GM21423 (cell line): ENCODE results near the gene TRIM69.

ENCODE experiments used
- ATAC-seq: cut with Tn5 transposase; IDR thresholded peaks from one replicate; pipeline ENCODE4 v1.9.1; 2021; ENCODE audit warnings: mild to moderate bottlenecking, moderate library complexity; ENCODE audit not compliant: unreplicated experiment

TRIM69 gene

DNA sequence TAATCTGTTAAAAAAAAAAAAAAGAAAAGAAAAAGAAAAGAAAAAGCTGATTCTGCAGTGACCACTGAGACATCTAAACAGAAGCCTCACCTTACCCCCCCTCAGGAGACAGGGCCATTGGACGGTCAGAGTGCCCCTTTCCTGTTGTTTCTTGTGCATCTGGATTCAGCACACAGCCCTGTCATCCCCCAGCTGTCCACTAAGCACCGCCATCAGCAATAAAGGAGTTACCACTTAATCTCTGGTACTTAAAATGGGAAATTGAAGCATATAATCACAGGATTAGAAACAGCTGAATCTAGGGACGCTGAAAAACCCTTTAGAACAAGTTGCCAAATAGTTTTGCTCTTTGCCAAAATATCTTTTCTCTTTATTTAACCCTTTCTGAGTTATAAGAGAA, 62.5 kb downstream of the TRIM69 start:
- no peak for ATAC-seq

- no peak for ATAC-seq
Observed at GRCh38 chr15:44801364-44801763, 65.0 kb downstream of the TRIM69 start.

DNA sequence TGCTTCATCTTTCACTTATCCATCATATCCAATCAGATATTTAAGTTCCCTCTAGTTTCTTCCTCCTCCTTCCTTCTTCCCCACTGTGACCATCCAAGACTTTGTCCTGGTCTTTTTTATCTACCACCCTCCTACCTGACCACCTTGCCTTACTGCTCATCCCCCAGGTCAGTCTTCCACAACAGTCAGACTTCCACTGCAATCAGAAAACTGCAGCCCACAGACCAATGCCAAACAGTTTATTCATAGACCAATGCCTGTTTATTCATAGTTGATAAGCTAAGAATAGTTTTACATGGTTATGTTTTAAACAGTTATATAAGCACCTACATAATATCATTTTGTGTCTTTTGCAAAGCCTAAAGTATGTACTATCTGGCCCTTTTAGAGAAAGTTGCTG, 65.5 kb downstream of the TRIM69 start:
- ATAC-seq = no peak

- no peak for ATAC-seq
Observed at GRCh38 chr15:44802336-44802735, 66.0 kb downstream of the TRIM69 start.

DNA sequence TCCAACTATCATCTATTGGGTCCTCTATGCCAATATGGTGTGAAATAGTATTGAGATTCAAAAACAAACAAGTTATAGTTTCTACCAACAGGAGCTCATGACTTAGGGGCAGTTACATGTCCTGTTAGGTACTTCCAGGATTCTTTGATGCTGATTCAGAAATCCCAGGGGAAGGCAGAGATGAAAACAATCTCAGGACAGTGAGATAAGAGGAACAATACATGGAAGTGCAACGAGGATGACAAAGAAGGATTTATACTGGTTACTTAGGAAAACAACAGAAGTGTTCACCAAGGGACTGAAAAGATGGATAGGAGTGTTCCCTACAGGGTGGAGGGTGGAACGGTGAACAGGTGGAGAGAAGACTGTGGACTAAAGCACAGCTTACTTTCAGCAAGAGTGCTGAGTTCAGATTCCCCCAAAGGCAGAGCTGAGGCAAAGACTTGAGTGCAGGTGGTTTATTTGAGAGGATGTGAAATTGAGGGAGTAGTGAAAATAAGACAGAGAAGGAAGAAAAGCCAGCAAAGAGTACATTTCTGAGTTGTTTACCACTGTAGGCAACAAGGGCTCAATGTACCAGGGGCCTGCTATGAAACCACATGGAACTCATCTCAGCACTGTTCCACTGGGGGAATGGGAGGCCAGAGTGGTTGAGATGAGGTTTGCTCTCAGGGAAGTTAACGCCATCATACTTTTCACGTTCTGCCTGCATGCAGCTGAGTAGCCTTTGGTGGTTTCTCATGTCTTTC, 68.1 kb downstream of the TRIM69 start:
- no peak for ATAC-seq

GRCh38 chr15:44808557-44808956, 72.2 kb downstream of the TRIM69 start:
- ATAC-seq = no peak

DNA sequence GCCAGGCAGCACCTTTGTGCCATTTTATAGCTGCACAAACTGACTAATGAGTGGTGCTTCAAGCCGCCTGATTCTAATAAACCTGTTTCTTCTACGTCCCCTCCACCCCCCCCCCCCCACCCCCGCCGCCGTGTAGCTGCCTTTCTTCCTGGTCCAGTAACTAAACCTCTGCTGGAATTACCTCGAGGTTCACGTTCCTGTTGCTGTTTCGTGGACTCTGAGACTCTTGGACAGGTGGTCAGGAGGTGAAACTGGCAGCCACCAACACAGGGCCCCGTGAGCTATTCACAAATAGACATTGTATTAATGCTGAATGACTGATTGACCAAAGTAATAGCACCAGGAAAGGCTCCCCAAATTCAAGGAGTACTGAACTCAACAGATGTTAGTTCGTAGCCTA, 73.9 kb downstream of the TRIM69 start:
- ATAC-seq = no peak

DNA sequence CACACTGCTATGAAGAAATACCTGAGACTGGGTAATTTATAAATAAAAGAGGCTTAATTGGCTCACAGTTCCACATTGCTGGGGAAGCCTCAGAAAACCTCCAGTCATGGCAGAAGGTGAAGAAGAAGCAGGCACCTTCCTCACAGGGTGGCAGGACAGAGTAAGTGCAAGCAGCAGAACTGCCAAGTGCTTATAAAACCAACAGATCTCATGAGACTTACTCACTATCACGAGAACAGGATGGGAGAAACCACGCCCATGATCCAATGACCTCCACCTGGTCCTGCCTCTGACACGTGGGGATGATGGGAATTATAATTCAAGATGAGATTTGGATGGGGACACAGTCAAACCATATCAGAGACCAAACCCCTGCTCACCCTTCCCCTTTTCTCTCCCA, 75.0 kb downstream of the TRIM69 start:
- no peak for ATAC-seq

- ATAC-seq = no peak
Observed at GRCh38 chr15:44812029-44812517, 75.7 kb downstream of the TRIM69 start.

DNA sequence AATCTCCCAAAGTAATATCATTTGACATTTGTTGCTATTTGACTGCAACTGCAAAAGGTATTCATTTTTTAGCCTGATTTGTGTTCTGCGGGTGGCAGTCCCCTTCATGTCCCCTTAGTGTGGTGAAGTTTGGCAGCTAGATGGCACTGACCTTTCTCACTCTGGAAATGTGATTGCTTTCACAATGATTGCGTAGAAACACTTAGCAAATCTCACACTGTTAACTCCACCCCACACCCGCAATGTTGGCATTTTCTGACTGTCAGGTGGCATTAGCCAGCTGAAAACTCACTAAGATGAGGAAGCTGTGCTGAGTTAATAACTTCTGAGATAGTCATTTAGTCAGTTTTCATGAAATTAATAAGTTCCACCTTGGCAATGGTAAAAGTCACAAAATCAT, 76.9 kb downstream of the TRIM69 start:
- no peak for ATAC-seq
